AG20443 (cell line): ENCODE measurements around the gene CREBZF.
"Not testable (repeated sequence)": the region's sequence is repeated elsewhere in the genome, so short reads cannot be mapped to it uniquely, and the experiment has no call there.

Experiments
- DNase-seq: peaks from one replicate; pipeline ENCODE4 v3.0.0; 2012; ENCODE audit warnings: low spot score, mixed read lengths

The CREBZF gene

DNA sequence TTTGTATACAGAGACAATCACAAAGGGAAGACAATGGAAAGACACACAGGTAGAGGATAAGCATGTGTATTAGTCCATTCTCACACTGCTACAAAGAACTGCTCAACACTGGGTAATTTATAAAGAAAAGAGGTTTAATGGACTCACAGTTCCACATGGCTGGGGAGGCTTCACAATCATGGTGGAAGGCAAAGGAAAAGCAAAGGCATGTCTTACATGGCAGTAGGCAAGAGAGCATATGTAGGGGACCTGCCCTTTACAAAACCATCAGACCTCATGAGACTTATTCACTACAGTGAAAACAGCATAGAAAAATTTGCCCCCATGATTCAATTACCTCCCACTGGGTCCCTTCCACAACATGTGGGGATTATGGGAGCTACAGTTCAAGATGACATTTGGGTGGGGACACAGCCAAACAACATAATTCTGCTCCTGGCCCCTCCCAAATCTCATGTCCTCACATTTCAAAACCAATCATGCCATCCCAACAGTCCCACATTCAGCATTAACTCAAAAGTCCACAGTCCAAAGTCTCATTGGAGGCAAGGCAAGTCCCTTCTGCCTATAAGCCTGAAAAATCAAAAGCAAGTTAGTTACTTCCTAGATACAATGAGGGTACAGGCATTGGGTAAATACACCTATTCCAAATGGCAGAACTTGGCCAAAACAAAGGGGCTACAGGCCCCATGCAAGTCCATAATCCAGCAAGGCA is 6.2 kb upstream of the CREBZF start:
- DNase-seq, result not testable (repeated sequence)

- DNase-seq, result no peak
Measured at GRCh38 chr11:85668157-85668556, 3.2 kb upstream of the CREBZF start.

GRCh38 chr11:85666687-85667086 is 1.8 kb upstream of the CREBZF start:
- DNase-seq, result no peak

GRCh38 chr11:85665733-85666132 is 804 bp upstream of the CREBZF start:
- no peak for DNase-seq

DNA sequence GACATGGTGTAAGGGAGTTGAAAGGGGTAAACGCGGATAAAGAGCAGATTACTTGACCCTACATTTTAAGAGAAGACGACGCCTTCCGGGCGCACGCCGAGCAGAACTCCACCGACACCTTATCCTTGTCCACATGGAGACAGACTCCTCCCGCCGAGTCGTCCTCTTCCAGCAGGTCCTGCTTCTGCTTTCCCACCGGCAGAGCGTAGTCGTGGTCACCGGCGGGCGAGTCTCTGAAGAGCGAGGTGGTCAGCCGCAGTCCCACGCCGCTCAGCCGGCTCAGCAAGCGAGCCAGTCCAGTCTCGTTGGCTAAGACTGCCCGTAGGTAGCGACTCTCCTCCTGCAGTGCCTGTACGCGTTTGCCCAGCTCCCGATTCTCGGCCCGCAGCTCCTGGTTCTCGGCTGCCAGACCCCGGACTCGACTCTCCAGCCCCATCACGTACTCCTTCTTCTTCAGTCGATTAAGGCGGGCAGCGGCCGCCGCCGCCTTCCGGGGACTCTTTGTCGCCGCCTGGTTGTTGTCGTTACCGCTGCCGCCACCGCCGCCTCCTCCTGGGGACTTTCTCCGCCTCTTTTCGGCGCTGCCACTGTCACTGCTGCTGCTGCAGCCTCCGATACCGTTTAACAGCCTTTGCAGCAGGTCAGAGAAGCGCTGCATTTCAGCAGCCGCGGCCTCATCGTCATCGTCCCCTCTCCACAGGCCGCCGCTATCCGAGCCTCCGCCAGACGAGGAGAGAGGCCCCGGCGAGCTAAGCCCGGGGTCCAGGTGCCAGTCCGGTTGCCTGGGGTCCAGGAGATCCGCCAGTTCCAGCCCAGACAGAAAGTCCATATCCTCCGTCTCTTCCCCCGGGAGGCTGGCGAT is 945 bp downstream of the CREBZF start:
- DNase-seq, result peak; percentile 73

DNA sequence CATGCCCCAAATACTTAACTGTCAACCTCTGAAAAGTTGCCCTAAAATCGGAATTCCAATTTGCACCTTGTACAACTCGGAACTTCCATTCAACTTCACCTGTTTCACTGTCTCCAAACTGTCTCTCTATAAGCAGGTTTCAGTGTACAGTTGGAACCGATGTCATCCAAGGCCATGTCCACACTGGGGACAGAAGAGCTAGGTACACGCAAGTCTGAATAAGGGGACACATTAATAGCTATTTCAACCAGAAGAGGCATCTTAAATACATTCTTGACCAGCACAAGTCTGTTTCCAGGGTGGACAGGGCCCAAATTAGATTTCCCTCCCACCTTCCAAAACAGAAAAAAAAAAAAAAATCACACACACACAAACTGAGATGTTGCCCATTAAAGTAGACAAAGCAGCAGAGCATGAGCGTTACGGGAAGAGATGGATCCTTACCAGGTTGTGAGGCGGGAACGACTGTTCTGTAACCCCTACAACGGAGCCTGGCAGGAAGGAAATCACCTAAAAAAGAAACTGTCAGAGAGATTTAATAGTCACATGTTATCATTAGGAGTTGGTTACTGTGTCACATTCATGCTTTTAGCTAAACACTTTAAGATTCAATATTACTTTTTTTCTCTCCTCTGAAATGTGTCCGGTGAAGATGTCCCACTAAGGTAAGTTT is 1.7 kb downstream of the CREBZF start:
- DNase-seq, result peak; percentile 12

DNA sequence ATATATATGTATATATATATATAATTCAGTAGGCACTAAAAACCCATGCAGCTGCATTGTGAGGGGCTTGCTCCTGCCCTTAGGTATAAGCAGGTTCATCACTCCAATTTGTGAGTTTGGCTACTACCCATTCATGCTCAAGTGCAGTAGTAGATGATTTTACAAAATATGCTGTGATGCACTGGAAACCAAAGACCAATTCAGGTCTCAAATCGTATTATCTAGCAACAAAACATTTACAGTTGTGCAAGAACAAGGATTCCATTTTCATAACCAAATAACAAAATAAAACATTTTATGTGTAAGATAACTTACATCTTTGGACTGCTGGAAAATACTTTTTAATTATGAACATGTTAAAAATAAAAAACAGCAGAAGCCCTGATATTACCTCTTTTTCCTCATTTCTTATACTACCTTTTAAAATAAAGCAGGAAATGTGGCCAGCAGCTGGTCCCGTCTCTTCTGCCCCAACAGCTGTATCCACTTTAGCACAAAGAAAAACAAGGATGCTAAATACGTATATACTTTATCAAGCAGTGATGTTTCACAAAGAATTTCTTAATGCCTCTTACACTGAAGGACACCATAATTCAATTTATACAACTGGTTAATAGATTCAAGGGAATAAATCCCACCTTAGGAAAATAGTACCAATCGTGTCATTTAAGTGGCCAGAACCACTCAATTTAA is 2.8 kb downstream of the CREBZF start:
- DNase-seq, result peak; percentile 16

GRCh38 chr11:85658180-85658579 is 6.7 kb downstream of the CREBZF start:
- DNase-seq, result no peak

- DNase-seq, result no peak
Measured at GRCh38 chr11:85656777-85657176, 8.2 kb downstream of the CREBZF start.

GRCh38 chr11:85654343-85654742 is 10.6 kb downstream of the CREBZF start:
- not testable (repeated sequence) for DNase-seq

DNA sequence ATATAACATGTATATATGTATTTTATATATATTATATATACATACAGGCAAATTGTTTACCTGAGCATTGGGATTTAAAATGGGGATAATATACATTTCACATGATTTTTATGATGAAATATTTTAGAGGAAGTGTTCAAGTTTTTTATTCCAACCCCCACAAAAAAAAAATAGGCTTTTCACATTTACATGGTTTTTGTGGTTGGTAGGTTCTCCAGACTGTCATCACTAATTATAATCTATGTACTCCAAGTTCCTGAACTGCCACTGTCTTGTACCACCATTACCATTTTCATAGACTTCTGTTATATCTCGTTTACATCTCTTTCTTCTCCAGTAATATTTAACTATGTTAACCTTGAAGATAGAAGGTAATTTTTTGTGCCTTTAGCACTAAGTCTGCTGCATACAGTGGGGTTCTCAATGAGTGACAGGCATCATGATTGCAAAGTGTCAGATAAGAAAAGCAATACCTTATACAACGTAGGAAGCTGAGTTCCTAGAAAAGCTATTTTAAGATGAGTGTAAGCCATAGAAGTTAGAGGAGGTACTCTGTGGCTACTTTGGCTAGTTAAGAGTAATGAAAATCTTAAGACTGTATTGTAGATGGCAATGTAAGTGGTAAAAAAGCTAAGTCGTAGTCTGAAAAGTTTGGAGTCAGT is 12.0 kb downstream of the CREBZF start:
- DNase-seq, result no peak

DNA sequence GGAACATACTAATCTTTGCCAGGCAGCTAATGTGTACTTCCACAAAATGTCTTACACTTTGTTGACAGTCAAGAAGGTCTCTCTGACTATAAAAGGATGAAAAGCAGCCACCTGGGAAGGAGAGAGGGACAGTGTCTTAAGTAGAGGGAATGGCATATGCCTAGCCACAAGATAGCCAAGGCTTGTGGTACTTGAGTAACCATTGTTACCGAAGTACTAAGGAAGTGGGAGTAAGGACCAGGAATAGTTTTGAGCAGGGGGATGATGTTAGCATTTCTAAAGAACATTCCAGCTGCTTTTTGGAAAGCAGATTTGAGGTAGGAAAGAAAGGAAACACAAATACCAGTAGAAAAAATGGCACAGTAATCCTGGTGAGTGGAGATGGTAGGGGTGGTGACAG is 13.8 kb downstream of the CREBZF start:
- no peak for DNase-seq

- peak; percentile 93 for DNase-seq
Measured at GRCh38 chr11:85647604-85648299, 17.2 kb downstream of the CREBZF start, which contains the start of gene TMEM126A. Gene TMEM126A (plus strand): TSS chr11:85647967. CDS start chr11:85650256, 2,289 bp downstream.

DNA sequence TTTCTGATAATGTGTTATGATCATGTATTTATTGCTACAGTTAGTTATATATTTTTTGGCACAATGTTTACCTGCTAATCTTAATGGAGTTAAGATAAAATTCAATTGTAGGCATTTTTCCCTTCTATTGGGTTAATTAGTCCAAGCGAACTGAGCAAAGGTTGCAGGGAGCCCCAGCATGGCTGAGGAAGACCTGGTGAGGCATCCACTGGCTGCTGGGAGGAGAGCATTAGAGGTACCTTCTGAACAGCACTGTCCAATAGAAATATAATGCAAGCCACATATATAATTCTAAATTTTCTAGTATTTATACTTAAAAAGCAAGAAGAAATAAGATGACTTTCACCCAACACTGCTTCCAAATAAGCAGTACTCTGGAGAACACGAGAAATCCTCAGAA is 17.9 kb downstream of the CREBZF start:
- no peak for DNase-seq

- DNase-seq, result no peak
Measured at GRCh38 chr11:85643191-85643614, 21.7 kb downstream of the CREBZF start.

DNA sequence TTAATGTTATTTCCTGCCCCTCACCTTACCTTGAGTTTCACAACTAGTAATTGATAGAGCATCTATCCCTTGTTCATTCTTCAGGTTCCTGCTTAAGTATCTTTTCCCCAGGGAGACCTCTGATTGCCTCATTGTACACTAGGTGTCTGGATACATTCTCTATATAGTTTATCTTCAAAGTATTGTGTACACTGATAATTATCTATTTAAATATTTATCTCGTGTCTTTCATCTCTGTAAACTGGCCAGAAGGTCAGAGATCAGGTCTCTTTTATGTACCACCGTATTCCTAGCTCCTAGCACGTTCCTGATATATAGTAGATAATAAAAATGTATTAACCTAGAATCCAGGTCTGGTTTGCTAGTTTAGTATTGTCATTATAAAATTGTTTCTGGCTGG is 30.2 kb downstream of the CREBZF start:
- no peak for DNase-seq

DNA sequence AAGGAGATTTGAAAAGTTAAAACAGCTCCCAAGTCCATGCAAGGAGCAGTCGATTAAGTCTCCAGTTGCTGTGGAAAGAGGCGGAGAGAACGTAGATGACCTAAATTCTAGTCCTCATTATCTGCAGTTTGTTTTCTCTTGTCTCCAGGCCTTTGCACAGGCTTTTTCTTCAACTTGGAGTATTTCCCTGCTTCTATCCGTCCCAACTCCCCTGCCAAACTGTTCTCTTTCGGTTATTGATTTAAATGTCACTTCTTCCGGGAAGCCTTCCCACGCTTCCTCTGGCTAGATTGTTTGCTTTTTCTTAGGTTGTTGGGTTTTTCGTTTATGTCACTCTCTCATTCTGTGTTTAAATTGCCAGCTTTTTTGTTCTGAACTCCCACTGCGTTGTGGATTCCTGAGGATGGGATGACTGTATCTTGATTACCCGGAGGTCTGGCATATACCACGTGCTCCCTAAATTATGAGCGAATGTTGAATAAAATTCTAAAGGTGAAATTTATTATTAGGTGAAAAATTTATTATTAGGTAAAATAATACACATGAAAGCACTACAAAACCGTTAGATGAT is 36.1 kb downstream of the CREBZF start:
- no peak for DNase-seq

DNA sequence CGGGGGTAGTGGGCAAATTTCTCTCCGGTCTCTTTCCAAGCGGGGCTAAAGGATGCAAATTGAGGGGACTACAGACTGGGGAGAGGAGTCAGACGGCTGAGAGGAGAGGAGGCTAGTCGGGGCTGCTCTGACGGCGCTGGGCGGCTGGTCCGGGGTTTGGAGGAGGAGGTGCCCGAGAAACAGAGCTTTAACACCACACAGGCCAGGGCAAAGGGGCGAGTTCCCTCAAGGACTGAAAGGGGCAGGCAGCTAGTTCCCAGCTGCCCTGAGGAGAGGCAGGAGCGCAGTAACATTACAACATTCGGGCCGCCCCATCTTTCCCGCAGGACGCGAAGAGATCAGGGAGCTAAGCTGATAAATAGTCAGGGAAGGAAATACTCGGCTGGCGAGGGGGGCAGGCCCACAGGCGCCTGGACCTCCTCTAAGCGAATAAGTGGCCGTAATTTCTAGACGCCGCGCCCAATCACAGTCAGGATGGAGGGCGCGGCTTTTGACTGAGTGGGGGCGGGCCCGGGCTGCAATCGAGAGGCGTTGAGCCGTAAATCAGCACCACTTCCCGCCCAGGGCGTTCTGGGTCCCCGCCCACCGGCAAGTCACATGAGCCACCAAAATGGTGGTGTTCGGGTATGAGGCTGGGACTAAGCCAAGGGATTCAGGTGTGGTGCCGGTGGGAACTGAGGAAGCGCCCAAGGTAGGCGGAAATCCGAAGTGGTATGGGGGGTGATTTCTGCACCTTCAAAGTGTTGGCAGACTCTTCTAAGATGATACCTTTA is 36.7 kb downstream of the CREBZF start, which contains the start of gene TMEM126B:
TMEM126B (plus strand) TSS at position 596 of the 773 bp plus-strand sequence; CDS start at position 611, 15 bp downstream.
- DNase-seq, result peak; percentile 96

DNA sequence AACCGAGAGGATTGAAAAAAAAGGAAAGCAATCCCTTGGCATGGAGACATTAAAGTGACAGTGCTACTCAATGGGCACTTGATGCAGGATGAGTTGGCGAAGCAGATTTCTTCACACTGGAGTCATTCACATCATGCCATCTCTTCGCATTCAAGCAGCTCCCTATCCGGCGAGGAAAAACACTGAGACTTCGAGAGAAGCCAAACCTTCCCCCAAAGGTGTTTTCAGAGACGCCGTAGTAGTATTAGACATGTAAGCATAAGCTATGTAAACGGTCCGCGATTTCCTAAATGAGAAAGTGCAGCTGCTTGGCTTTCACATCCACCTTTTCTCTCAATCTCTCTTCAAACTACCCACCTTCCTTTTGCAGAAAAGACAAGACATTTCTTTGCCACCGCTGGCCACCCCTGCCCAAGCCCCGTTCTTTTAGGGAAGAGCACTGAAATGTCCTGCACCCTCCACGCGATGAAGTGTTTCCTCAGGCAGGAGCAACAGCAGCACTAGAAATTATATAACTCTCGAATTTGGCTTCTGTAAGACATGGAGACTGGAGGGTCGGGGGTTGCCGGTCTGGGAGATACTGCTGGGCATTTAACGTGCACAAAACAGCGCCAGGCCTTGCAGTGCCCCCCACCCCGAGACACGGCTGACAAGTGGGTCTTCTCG is 37.5 kb downstream of the CREBZF start, which contains the start of gene DLG2:
DLG2 (minus strand) TSS at position 13 of the 666 bp plus-strand sequence.
- peak; percentile 46 for DNase-seq
